HTERT RPE-1 (cell line): Measurements from ENCODE around the gene DLL4.
"Not testable (repeated sequence)": the region's sequence is repeated elsewhere in the genome, so short reads cannot be mapped to it uniquely, and the experiment has no call there.

Source experiments
- in situ Hi-C: fragments of 300-500 bp; cut with MboI; formaldehyde crosslinking; loops from 4 replicates; pipeline ENCODE4 v1.14.3; 2020; ENCODE audit warnings: low sequenced_read_pairs

DLL4 gene

GRCh38 chr15:40940296-40940801 lies 11.2 kb downstream of the DLL4 start:
- in situ Hi-C loops, result no loop called here

DNA sequence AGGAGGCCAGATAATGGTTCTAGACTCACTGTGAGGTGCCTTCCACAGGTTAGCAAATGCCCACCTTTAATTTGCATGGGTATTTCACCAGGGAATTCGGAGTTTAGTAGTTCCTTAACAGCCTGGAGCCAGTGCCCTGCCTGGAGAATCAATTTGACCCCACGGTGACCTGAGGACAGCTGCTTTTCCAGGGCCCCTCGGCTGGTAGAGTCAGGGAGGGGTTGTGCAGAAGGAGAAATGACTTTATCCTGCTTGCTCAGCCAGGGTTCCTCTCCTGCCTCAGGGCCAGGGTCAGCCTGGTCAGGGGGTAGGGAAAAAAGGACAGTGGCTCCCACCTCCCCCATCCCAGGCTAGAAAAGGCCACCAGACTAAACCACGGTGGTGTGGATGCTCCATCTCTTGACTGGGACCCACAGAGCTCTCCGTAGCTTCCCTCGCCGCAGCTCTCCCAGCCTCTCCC lies 12.0 kb downstream of the DLL4 start:
- in situ Hi-C loops, result no loop called here

GRCh38 chr15:40941528-40942336 lies 12.6 kb downstream of the DLL4 start:
- in situ Hi-C loops, result no loop called here

DNA sequence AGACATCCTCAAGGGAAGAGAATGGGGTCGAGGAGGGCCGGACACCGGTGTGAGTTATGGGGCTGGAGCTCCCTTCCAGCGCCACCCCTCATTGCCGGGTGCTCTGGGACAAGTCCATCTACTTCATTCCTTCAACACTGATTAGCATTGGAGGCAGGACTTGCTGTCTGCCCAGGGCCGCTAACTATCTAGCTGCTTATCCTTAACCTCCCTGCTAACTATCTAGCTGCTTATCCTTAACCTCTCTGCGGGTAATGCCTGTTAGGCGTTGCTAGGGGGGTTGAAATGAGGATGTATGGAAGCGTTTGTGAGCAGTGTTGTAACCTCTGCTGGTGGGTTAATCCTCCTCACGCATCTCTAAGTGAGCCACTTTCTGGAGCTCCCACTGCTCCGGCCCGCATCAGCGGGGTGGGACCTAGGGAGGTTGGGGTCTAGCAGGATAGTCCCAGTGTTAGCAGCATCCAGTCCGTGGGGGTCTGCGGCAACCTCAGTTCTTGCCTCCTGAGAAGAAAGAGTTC lies 13.3 kb downstream of the DLL4 start:
- in situ Hi-C loops, result no loop called here

- in situ Hi-C loops, result no loop called here
Observed at GRCh38 chr15:40942878-40943277, 13.7 kb downstream of the DLL4 start.

- in situ Hi-C loops, result no loop called here
Observed at GRCh38 chr15:40943764-40944365, 14.7 kb downstream of the DLL4 start.

GRCh38 chr15:40944510-40945296 lies 15.6 kb downstream of the DLL4 start:
- in situ Hi-C loops, result no loop called here

DNA sequence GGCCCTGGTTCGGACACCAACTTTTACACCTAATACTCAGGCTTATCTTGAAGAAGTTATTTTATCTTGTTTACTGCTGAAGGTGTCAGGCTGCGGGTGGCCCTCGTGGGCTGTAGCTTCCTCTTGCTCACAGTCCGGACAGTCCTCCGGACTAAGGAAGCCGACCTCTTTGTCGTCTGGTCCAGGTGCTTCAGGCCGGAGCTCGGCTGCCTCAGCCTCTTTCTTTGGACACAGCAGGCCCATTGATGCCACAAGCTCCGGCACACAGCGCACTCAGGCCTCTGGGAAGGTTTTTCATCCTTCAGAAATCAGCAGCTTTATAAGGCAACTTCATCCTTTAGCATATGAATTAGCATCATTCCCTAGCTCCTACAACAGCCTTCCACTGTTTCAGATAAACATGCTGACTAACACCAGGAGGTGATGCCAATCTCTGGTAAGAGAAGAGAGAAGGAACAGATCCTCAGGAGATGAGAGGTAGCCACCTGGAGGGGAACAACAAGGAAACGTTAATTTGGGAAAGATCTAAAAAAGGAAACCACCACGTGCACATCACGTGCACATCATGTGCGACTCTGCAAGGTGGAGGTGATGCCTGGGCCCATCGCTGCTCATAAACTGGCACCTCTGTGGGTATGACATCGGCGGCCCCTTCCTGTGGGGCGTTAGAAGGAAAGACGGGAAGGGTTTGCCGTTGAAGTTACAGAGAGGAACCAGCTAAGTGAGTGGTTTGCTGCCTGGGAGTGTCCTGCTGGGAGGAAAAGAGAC lies 19.8 kb downstream of the DLL4 start:
- in situ Hi-C loops, result no loop called here

DNA sequence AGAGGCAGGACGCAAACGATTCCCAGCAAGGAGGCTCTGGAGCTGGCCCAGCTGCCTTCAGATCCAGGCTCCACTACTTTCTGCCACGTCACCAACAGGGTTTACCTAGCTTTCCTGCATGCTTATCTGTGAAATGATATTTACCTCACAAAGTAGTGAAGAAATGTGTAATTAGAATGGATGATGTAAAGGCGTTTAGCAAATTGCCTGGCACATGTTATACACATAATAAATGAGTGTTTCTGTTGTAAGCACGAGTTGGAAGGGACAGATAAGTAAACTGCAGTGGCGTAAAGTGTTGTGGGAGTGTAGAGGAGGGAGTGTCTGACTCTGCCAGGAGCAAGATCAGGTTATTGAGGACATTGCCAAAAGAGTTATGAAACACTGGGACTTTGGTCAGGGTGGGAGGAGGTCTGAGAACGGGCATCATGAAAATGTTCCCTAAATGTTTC lies 20.6 kb downstream of the DLL4 start:
- in situ Hi-C loops, result no loop called here

DNA sequence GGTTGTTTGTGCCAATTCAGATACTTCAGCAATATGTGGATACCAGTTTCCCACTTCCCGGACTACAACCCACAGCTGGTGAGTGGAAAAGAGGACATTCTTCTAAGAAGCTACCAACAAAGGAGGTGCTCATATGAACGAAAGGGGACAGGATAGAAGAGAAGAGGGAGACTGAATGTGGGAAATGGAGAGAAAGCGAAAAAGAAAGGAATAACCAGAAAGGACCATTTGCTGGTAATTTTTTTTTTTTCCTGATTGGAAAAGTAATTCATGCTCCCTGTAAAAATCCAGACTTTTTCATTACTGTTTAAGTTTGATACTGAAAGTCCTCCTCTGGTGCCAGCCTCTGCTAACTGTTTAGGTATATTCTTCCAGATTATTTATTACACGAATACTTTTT lies 22.6 kb downstream of the DLL4 start:
- in situ Hi-C loops, result no loop called here

- in situ Hi-C loops, result no loop called here
Observed at GRCh38 chr15:40952301-40952900, 23.3 kb downstream of the DLL4 start.

- in situ Hi-C loops, result no loop called here
Observed at GRCh38 chr15:40952901-40953712, 24.0 kb downstream of the DLL4 start, which contains the start of gene CHAC1. CHAC1 (plus strand) TSS chr15:40953471; CDS start chr15:40953584, 113 bp downstream.

GRCh38 chr15:40953713-40954074 lies 24.6 kb downstream of the DLL4 start:
- in situ Hi-C loops, result no loop called here

- in situ Hi-C loops, result not testable (repeated sequence)
Observed at GRCh38 chr15:40954158-40954848, 25.2 kb downstream of the DLL4 start.

GRCh38 chr15:40955141-40955903 lies 26.2 kb downstream of the DLL4 start:
- in situ Hi-C loops, result no loop called here

DNA sequence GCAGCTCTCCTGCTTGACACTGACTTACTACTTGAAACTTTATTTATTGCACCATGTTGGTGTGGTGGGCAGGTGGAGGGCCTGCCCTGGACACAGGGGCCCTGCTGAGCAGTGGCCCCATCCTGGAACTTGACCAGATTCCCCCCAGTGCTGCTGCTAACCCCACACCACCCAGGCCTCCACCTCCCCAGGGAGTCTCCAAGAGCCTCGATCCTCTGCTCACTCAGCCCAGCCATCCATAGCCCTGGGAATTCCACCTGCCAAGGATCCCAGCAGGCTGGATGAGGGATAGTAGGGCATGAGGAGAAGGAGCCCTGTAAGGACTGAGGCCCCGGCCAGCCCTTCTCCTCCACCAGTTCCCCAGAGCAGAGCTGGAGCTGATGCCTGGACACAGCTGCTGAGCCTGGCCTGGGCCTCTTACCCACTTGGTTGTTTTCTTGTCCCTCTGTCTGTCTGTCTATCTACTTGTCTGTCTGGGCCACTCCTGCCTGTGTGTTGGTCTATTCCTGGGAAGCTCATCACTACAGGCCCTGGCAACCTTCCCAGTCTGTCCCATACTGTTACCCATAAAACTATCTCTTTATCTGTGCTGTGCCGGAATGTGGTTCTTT lies 26.9 kb downstream of the DLL4 start:
- in situ Hi-C loops, result no loop called here

- in situ Hi-C loops, result no loop called here
Observed at GRCh38 chr15:40956541-40956982, 27.4 kb downstream of the DLL4 start.
